Suprapubic skin (tissue), 3 donors: ENCODE data around the gene CDKN2A.

Experiments
- POLR2A ChIP-seq, 2 donors: fragments of 450-650 bp; IDR thresholded peaks; one replicate each; pipeline ENCODE4 v1.6.1; 2017; ENCODE audit warnings: antibody characterized with exemption in 2 of 2, mild to moderate bottlenecking in 2 of 2, moderate library complexity in 2 of 2
- TF ChIP-seq, protein P1 (sequence below), 2 donors: fragments of 200-600 bp in 1 of 2; fragments of 450-650 bp in 1 of 2; sonication (generic) in 1 of 2; IDR thresholded peaks; one replicate each; pipeline ENCODE4 v1.5.1; 2016 to 2019; ENCODE audit warnings: antibody characterized with exemption in 2 of 2, mild to moderate bottlenecking in 1 of 2, moderate library complexity in 1 of 2

DNA sequence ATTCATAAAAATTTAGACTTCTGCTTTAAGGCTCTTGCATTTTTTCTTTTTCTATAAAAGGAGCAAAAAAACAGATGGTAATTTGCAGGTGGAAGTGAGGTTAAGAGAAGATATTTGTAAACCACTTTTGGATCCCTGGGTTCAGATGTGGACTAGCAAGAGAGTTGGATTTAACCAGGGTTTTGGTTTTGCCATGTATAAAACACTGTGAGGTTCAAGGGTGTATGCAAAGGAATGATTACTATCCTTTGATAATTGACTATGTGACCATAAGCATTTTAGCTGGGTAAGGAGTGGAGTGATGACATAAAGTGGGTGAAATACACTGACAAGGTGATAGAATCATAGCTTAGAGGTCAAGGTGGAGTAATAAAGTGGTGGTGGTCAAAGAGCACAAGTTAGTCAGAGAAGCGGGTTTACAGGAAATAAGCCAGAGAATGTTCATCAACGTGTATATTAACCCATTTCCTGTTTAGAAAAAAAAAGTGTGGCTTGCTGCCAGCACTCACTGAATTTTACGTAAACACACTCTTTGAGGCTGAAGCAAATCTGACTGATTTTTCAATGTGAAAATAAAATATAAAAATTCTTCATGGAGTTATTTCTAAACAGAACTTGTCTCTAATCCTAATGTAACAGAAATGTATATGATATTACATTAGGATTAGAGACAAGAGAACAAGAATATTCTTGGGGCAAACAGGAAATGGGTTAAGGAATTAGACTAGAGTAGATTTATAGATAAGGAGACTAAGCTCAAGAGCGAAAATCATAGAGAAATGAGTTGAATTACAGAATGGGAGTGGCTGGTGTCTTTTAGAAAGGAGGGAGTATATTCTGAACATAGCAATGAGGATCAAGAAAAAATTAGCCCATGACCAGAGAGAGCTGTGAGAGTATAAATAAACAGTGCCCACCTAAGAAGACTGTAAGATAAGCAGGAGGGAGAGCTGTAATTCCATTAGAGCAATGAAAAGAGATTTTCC lies 74.5 kb downstream of the CDKN2A start:
- TF ChIP-seq POLR2A (IDR thresholded peaks at IDR 0.05): no peak
- TF ChIP-seq, protein P1, sequence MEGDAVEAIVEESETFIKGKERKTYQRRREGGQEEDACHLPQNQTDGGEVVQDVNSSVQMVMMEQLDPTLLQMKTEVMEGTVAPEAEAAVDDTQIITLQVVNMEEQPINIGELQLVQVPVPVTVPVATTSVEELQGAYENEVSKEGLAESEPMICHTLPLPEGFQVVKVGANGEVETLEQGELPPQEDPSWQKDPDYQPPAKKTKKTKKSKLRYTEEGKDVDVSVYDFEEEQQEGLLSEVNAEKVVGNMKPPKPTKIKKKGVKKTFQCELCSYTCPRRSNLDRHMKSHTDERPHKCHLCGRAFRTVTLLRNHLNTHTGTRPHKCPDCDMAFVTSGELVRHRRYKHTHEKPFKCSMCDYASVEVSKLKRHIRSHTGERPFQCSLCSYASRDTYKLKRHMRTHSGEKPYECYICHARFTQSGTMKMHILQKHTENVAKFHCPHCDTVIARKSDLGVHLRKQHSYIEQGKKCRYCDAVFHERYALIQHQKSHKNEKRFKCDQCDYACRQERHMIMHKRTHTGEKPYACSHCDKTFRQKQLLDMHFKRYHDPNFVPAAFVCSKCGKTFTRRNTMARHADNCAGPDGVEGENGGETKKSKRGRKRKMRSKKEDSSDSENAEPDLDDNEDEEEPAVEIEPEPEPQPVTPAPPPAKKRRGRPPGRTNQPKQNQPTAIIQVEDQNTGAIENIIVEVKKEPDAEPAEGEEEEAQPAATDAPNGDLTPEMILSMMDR (IDR thresholded peaks at IDR 0.05): no peak
